ENCODE data around the gene MYO15B.

Gene MYO15B

GRCh38 chr17:75587675-75588595, at the start of gene MYO15B:
Gene MYO15B (plus strand): TSS chr17:75587800. CDS start chr17:75588058, 258 bp downstream.
- DNase-seq, result peak; percentile 58

GRCh38 chr17:75539967-75540729, 47.5 kb upstream of the MYO15B start:
- no peak for DNase-seq

DNA sequence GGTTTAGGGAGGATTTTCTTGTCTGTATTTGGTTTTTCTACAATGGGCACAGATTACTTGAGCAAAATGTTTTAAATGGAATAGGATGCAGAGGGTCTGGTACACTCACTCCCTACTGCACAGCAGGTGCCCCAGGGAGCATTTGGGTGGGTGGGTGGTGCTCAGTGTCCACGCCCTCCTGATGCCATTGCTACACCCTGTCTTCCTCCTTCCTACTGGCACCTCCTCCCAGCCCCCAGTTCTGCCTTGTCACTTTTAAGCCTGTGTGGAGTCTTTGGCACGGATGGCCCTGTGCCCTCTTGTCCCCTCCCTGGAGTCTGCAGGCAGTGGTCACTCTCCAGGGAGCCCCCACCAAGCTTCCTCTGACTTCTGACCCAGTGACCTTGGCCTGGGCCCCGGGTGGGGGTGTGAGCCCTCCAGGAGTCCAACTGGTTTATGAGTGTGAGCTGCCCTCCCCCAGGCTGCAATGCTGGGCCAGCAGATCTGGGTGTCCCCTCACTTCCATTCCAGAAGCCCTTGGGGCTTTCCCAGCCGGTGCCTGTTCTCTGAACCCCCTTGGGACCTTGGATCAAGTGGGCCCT, 46.6 kb upstream of the MYO15B start:
- no peak for DNase-seq

DNA sequence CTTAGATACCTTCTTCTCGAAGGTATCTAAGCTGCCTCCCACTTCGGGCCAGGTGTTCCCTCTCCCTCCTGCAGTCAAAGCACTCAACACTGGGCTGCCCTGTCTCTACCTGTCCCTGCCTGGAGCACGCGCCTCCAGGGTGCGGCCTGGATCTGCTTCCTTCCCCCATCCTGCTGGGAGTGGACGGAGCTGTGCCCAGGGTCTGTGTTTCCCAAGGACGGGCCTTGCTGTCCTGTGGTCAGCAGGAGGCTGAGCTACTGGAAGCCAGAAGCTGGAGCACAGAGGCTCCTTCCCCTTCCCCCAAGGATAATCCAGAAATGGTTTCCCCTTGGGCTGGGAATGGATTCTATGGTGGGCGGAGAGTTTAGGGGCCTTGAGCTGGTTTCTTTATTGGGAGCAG, 45.4 kb upstream of the MYO15B start:
- no peak for DNase-seq

DNA sequence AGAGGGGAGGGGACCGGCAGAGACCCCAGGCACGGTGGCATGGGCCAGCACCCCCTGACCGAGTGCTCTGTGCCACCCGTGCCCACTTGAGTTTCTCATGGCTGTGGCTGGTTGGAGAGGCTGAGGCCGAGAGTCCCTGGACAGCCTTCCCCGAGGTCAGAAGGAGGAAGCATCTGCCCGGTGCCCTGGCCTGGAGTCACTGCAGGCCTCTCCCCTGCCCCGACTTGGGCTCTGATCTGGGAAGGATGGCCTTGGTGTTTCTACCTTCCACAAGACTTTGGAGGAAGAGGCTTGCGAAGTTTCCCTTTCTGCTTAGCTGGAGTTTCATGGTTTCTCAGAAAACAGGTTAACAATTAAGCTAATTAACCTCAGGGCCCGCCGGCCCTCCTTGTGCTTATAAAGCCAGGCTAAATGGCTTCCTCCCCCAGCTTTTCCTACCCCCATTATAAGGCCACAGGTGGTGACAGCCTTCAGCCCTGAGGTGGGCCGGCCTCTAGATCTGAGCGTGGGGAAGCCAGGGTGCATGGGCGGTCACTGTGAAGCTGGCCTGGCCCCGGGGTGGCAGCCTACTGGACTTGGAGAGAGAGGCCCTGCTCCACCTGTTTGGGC, 44.8 kb upstream of the MYO15B start:
- DNase-seq, result no peak

- DNase-seq, result no peak
Measured at GRCh38 chr17:75544250-75544649, 43.4 kb upstream of the MYO15B start.

- no peak for DNase-seq
Measured at GRCh38 chr17:75546181-75546580, 41.4 kb upstream of the MYO15B start.

GRCh38 chr17:75547091-75547490, 40.5 kb upstream of the MYO15B start:
- DNase-seq, result no peak

- no peak for DNase-seq
Measured at GRCh38 chr17:75548813-75549212, 38.8 kb upstream of the MYO15B start.

GRCh38 chr17:75549246-75550138, 38.1 kb upstream of the MYO15B start:
- no peak for DNase-seq

DNA sequence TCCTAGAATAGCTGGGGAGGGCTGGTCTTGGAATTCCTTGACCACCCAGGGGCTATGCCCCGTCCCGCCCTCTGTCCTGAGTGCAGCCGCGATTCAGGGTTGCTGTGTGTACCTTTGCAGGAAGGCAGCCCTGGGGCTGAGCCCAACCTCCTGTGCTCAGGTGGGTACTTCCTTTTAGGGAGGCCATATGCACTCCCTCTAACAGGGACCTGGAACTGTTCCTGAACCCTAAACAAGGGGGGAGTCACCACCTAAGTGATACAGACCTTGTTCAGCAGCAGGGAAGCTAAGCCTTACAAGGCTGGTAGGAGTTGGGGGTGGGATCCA, 37.5 kb upstream of the MYO15B start:
- DNase-seq, result no peak

DNA sequence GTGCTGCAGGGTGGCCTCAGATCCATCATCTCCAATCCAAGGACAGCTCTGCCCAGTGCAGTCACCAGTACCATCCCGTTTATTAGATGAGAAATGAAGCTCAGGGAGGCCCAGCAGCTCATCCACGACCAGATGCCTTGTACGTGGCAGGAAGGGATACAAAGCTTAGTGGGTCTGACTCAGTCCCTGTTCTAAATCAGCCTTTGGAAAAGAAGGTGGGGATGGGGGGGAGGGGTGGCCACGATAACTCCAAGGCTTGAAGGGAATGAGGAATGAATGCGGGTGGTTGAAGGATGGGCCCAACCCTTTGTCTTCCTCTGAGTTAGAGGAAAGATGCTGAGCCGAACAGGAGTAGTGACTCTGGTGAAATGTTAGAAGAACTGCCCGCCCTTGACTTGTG, 36.3 kb upstream of the MYO15B start:
- no peak for DNase-seq

DNA sequence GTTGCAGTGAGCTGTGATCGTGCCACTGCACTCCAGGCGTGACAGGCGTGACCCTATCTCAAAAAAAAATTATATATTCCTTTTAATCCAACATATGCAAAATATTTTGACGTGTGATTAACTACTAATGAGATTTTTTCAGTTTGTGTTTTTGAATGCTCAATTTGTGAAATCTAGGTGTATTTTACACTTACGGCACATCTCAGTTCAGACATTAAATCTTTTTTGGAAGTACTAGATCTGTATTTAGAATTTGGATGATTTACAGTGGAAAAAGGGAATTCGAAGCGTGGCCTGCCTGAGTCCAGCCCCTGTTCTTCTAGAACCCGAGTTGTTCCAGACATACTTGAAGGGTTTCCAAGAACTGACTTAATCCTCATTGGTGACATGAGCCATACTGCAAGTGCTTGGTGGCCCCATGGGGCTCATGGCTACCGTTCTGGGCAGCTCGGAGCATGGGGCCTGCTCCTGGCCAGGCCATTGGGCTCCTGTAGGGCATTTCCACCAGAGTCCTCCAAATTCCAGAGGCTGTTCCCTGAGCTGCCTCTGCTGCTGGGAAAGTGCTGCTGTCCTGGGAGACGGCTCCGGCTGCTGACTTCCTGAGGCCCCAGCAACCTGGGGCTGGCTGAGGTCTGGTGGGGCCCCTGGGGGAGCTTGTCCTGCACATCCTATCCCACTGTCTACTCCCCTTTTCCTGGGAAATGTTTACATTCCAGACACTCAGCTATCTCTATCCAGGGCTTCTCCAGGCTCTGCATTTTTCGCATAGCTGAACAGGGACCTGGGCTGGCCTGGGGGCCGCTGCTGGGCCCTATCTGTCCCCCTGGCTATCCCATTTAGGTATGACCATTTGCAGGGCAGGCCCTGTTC, 34.9 kb upstream of the MYO15B start:
- no peak for DNase-seq

GRCh38 chr17:75553295-75554110, 34.1 kb upstream of the MYO15B start:
- no peak for DNase-seq

- no peak for DNase-seq
Measured at GRCh38 chr17:75555679-75556153, 31.9 kb upstream of the MYO15B start.

DNA sequence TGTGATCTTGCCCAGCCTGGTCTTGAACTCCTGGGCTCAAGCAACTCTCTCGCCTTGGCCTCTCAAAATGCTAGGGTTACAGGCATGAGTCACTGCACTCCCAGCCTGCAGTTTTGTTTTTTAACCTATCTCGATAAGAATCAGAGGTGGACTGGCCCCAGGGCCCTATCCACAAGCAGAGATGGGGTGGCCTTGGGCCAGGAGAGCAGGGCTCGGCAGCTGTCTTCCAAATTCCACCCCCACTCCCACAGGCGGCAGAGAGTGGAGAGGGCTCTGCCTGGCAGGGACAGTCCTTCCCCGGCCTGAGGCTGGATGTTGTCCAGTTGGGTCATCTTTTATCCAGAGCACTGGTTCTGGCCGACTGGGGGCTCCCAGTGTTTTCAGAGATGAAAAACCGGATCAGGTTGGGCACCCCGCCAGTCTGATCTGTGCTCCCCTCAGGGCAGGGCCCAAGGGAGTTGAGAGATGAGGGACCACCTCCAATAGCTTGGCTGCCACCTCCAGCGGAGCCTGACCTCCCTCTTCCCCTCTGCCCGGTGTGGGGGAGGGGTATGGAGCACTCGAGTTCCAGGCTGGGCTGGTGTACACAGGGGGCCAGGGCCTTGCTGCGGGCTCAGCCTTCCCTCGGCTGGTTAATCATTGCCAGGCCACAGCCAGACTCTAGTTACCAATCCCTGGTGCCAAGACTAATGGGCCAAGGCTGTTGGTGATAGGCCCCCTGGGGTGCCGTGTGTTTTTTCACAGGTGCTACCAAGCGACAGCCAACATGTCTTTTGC, 30.3 kb upstream of the MYO15B start:
- DNase-seq, result peak; percentile 54

DNA sequence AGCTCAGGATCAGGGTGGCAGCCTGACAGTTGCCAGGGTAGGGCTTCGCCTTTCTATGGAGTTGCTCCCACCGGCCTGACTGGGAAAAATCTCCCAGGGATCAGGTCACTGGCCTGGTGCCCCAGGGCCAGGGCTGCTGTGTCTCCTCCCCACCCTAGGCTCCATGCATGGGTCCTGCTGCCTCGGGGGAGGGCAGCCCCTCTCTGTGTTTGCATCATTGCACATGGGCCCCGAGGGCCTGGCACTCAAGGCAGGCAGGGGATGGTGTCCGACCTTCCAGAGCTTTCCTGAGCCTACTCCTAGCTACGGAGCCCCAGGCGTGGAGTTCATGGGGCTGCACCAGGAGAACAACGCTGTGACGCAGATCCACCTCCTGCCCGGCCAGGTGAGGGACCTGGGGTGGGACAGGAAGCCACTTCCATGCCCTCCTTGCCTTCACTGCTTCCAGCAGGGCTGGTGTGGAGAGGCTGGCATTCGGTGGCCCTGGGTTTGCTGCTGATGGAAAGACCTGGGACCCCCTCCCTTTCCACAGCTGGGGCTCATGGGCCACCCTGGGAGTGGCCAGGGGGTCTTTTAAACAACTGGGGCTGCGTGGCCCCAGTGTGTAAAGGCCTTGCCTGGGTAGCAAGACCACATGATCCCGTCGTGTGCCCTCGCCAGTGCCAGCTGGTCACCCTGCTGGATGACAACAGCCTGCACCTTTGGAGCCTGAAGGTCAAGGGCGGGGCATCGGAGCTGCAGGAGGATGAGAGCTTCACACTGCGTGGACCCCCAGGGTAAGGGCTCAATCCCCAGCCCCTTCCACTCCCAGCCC, 29.5 kb upstream of the MYO15B start:
- DNase-seq, result no peak
